ENCODE data around the gene SDF2. TPM values are rescaled to one million over a fixed set of nuclear protein-coding genes. Genes with fewer than 3 reads are reported as not detected.

SDF2 gene
- total and polyA plus RNA-seq, 9 of the 15 experiments (the other 6 are each of a cell fraction or from before 2014, with no cell fraction given), result 41.2 to 132 (median 65.6) TPM

GRCh38 chr17:28610376-28610775 is 51.3 kb downstream of the SDF2 start (continued):
- no peak for TF ChIP-seq TBL1XR1 (IDR thresholded peaks at IDR 0.05; ENCODE audit: low read length in 2 of 2)
- TF ChIP-seq, protein P1, sequence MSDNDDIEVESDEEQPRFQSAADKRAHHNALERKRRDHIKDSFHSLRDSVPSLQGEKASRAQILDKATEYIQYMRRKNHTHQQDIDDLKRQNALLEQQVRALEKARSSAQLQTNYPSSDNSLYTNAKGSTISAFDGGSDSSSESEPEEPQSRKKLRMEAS (CRISPR knock-in tag; IDR thresholded peaks at IDR 0.05), result no peak
- TF ChIP-seq, protein P2, sequence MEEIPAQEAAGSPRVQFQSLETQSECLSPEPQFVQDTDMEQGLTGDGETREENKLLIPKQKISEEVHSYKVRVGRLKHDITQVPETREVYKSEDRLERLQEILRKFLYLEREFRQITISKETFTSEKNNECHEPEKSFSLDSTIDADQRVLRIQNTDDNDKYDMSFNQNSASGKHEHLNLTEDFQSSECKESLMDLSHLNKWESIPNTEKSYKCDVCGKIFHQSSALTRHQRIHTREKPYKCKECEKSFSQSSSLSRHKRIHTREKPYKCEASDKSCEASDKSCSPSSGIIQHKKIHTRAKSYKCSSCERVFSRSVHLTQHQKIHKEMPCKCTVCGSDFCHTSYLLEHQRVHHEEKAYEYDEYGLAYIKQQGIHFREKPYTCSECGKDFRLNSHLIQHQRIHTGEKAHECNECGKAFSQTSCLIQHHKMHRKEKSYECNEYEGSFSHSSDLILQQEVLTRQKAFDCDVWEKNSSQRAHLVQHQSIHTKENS (CRISPR knock-in tag; IDR thresholded peaks at IDR 0.05), result no peak
- TF ChIP-seq, protein P3, sequence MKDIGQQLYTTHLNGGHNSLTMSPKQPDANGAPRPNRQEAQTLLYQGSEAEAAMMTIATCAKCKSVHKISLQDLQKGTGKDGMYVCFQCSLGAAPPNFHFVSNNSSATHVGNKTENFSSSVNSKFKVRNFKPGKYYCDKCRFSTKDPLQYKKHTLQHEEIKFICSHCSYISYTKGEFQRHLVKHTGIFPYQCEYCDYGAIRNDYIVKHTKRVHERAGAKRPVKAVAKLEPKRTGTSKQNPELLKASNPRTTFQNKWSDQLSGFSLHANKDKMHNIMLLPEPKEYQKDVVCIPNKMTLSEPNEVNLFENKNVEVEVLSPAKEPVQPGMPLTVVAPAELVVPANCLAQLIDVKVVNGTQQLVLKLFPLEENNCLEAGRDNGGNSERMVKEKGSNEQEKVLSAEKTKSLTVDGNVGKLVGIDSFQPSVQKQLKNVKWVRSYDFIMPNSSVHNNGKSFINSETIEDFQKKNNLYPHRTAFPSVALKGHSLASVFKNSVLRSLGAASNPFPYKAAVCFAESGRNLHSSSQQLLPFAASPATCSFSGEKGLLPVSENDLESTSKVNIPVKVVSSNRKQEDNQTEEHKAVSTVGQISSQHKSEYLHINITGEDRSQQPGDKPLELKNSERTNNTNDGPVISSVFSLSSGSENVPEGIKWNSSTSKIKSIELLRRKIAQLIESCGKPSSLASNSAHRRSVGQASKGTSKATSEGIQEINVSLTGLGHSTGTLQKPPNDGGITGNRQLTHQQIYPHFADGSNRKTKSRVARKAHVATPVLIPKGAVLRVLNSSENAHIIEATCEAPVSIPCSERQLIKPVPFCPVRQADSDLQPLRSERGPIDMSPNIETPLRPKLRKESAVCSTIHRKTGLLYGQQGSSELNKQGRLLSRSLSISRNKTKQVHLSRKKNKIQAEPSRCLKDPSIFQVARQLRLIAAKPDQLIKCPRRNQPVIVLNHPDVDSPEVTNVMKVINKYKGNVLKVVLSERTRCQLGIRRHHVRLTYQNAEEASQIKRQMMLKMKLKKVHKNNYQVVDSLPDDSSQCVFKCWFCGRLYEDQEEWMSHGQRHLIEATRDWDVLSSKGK (CRISPR knock-in tag; IDR thresholded peaks at IDR 0.05), result no peak
- no peak for TF ChIP-seq ZNF436 (CRISPR knock-in tag; IDR thresholded peaks at IDR 0.05)
- TF ChIP-seq GABPB2 (CRISPR knock-in tag; conservative IDR thresholded peaks at IDR 0.05), result no peak
